HK-2 (cell line): ENCODE results near the gene MTFR1L.
A peak's percentile ranks its signal among the peaks of the same experiment; 100 is the strongest.

Experiments
- DNase-seq: peaks from one replicate; pipeline ENCODE4 v3.0.0-alpha.2; 2018; ENCODE audit not compliant: unreplicated experiment

Gene MTFR1L

DNA sequence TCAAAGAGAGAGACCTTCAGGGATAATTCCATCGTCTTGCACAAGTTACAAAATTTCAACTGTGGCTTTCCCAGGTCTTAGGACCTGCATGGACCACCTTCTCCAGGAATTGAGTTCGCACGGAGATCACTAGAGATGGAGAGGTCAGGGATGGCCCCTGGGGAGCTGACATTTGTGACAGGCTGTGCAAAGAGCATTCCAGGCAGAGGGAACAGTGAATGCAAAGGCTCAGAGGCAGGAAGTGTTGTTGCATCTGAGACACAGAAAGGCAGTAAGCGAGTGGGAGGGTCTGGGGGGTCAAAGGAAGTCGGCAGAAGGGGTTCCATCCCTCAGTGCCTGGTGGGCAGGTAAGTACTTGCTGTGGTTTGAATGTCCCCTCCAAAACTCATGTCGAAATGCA, 29.3 kb upstream of the MTFR1L start:
- DNase-seq, result no peak

DNA sequence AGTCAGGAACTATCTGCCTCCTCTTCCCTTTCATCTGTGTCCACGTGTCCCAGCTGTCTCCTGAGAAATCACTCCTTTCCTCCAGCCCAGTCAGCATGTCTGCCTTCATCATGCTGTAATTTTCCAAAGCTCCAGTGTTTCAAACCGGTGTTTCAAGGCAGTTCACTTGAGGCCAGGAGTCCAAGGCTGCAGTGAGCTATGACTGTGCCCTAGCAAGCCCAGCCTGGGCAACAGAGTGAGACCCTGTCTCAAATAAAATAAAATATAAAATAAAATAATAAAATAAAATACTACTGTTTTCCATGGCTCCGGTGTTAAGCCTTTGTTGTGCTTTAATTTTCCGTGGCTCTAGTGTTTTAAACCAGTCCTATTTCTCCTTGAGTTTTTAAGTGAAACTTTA, 27.6 kb upstream of the MTFR1L start:
- DNase-seq, result no peak

DNA sequence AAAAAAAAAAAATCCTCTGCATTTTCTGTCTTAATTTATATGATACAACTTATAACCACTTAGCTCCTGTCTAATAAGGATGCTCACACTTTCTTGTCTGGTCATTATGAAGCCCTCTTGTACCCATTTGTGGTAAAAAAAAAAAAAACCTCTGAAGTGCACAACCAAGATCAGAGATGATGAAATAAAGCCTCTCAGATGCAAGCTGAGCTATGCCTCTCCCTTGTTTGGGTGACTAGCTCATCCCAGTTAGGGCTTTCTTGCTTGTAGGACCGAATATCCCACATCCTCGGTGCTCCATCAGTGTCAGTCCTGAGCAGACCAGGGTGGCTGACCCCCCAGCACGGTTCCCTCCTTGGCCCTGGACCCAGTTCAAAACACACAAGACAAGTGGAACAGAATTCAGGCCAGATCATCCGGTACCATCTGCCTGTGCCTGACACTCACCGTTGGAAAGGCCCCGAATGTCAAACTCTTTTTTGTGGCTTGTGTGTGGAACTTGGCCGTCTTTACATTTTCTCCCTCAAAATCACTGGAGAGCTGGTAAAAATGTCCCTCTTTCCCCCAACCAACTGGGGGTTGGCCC, 26.1 kb upstream of the MTFR1L start:
- no peak for DNase-seq

- DNase-seq, result no peak
Observed at GRCh38 chr1:25794325-25794724, 25.4 kb upstream of the MTFR1L start.

GRCh38 chr1:25795211-25795610, 24.5 kb upstream of the MTFR1L start:
- DNase-seq, result no peak

DNA sequence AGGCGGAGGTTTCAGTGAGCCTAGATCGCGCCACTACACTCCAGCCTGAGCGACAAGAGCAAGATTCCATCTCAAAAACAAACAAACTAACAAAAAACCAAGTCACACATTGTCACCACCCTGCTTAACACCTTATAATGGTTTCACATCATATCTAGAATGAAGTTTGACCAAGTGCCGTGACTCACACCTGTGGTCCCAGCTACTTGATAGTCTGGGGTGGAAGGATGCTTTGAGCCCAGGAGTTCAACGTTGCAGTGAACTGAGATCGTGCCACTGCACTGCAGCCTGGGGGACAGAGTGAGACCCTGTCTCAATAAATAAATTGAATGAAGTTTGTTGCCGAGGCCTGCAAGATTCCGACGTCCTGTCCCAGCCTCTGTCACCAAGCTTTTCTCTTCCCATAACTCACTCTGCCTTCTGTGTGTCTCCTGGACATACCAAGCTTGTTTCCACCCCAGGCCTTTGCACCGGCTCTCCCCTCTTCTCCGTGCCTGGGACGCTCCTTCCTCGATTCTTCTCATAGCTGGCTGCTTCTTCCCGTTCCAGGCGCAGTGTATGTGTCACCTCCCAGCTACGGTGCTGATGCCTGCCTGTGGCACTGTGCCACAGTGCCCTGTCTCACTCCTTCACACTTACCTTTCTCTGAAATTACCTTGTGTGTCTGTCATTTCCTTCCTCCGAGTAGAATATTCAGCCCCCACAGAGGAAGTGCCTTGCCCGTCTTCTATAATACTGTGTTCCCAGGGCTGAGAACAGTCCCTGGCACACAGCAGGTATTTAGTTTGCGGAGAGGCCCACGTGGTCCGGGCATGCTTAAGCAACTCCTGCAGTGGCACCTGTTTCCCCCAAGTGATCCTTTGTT, 23.6 kb upstream of the MTFR1L start:
- DNase-seq, result no peak

DNA sequence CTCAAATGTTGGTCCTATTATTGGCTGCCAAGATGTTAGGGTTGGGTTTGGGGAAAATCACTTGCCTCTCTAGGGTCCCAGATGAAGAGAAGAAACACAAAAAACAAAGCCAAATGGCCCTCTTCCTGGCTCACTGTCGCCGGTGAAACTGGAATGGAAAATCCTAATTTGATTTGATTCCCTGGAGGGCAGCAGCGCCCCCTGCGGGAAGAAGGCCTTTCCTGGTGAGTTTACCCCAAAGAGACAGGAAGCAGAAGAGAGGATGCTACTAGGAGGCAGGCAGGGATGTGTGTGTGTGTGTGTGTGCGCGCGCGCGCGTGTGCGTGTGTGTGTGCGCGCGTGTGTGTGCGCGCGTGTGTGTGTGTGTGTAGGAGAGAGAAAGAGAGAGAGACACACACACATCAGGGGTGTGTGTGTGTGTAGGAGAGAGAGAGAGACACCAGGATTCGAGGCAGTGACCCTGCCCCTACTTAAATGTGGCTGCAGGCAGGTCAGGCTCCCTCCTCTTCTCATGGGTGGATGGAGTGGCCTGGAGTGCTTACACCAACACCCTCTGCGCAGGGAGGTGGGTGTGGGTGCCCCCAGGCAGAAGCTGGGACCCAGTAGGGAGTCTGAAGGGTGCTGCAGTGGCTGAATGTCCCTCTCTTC, 22.8 kb upstream of the MTFR1L start:
- DNase-seq, result peak; percentile 80

DNA sequence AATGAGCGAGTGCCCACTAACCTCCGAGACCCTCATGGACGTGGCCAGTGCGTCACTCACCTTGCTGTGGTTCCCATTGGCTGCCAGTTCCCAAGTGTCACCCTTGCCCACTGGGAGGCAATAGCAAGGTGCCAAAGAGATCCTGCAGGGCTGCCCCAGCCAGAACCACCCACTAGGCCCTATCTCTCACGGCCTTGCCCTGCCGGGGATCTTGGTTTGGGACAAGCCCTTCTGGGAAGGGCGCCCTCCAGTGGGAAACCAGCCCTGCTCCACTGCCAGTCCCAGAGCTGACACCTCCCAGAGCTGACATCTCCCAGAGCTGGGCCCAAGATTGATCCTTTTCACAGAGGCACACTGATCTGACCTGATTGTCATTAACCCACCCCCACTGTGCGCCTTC, 21.8 kb upstream of the MTFR1L start:
- no peak for DNase-seq

- DNase-seq, result no peak
Observed at GRCh38 chr1:25798666-25799351, 20.9 kb upstream of the MTFR1L start.

- no peak for DNase-seq
Observed at GRCh38 chr1:25799352-25799934, 20.3 kb upstream of the MTFR1L start.

DNA sequence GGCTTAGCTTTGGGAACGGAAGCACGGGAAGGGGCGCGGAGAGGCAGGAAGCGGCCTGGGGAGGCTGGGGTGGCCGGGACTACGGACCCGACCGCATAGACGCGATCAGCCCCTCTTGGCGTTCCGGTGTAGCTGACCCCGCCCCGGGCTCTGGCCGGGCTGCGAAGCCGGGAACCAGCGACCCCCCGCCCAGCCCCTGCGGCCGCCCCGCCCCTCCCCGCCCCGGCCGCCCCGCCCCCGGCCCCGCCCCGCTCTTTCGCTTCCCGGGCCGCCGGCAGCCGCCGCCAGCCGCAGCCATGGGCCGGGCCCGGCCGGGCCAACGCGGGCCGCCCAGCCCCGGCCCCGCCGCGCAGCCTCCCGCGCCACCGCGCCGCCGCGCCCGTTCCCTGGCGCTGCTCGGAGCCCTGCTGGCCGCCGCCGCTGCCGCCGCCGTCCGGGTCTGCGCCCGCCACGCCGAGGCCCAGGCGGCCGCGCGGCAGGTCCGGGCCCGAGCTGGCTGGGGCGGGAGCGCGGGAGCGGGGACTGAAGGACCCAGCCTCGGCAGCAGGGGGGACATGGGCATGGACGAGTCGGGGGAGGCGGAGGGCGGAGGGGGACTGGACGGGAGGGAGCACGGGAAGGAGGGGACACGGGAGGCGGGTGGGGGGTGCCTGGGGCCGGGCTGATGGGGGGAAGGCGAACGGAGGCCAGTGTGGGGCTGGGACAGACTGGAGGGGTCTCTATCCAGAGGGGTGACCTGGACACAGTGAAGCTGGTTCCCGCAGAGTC, 19.6 kb upstream of the MTFR1L start, which contains the start of gene SELENON:
Gene SELENON (plus strand): TSS at position 259 of the 768 bp plus-strand sequence. CDS start 38 bp downstream, at position 297.
- DNase-seq, result no peak

DNA sequence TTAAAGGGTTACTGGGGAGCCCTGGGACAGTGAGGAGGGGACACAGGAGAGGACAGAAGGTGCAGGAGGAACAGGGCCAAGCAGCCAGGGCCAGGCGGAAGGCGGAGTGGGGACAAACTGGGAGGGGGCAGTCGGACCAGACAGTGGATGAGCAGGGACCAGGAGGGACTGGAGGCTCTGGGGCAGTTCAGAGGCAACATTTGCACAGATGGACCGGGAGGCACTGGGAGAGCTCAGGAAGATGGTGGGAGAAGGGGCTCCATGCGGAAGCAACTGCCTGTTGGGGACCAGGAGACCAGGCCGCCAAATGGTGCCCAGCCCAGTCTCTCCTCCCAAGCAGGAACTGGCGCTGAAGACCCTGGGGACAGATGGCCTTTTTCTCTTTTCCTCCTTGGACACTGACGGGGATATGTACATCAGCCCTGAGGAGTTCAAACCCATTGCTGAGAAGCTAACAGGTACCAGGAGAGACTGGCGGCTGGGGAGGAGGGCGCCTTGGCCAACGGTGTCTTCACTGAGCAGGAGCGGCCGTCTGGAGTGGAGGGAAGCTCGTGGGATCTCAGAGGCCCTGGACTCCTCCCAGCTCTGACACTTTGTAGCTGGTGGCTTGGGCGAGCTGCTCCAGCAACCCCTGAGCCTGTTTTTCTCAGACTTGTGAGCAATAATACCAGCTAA, 18.9 kb upstream of the MTFR1L start:
- DNase-seq, result no peak

GRCh38 chr1:25802915-25803314, 16.8 kb upstream of the MTFR1L start:
- DNase-seq, result no peak

- DNase-seq, result no peak
Observed at GRCh38 chr1:25803368-25803767, 16.4 kb upstream of the MTFR1L start.

- no peak for DNase-seq
Observed at GRCh38 chr1:25804244-25804963, 15.3 kb upstream of the MTFR1L start.

DNA sequence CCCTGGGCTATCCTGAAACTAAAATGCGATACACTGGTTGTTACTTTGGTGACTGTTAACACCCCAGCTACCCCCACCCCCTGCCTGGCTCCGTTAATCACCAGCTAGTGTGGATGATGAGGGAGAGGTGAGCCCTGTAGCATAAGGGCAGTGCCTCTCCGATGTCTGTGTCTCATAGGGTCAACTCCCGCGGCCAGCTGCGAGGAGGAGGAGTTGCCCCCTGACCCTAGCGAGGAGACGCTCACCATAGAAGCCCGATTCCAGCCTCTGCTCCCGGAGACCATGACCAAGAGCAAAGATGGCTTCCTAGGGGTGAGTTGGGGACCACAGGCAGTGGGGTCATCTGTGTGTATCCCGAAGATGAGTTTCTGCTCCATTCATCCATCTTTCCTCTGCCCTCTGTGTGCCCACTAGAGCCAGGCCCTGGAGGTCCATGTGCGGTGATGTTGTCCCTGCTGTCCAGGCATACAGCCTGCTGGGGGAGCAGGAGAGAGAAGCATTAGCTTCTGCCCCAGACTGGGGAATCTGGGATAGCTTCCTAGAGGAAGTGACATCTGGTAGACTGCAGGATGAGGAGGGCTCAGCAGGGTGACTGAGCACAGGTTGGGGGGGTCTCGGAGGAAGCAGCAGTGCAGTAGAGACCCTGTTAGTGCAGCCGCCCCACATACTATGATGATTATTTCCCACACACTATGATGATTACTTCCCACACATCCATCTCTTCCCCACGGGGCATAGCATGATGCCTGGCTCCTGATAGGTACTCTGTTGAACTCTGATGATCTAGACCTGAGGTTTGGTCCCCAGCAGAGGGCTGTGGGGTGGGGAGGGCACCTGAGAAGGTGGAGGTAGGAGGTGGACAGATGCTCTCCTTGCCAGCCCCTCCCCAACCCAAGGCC, 14.5 kb upstream of the MTFR1L start:
- DNase-seq, result no peak

GRCh38 chr1:25805863-25806225, 13.9 kb upstream of the MTFR1L start:
- DNase-seq, result no peak

GRCh38 chr1:25806418-25806817, 13.3 kb upstream of the MTFR1L start:
- DNase-seq, result no peak
